ENCODE results near the gene FHIT.

Gene FHIT

GRCh38 chr3:60617188-60617587, 634.1 kb downstream of the FHIT start:
- DNase-seq (ENCODE audit: low spot score), result no peak
- no peak overlapping the region for H3K27ac ChIP-seq
- TF ChIP-seq CTCF (conservative IDR thresholded peaks at IDR 0.05; ENCODE audit: low read depth), result no peak
- ChIA-PET POLR2A (ENCODE audit: low non-redundant PET) (no interaction called here), CTCF (no interaction called here)

DNA sequence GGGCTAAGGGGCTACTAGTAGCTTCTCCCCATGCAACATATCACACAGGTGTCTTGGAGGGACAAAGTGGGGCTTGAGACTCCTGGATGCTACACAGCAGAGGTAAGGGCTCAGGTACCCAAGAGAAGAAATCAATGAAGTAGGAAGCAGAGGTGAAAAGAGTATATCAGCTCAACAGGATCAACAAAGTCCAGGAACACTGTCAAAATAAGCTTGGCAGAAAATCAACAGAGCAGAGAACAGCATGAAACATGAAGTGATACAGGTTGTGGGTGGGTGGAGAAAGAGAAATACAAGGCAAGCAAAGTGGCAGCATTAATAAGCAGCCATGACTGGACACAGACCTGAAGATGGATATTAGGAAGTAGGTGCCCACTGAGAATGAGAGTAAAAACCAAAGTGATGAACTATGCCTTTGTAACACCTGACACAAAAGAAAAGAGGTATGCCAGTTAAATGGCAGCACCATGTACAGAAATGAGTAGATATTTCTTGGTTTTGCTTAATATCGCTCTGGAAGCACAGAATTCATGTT, 637.4 kb downstream of the FHIT start:
- no peak for DNase-seq (ENCODE audit: low spot score)
- POLR2A ChIA-PET (ENCODE audit: low non-redundant PET), result no interaction called here
- TF ChIP-seq CTCF (conservative IDR thresholded peaks at IDR 0.05; ENCODE audit: low read depth), result no peak
- CTCF ChIA-PET, result no interaction called here
- no peak overlapping the region for H3K27ac ChIP-seq

DNA sequence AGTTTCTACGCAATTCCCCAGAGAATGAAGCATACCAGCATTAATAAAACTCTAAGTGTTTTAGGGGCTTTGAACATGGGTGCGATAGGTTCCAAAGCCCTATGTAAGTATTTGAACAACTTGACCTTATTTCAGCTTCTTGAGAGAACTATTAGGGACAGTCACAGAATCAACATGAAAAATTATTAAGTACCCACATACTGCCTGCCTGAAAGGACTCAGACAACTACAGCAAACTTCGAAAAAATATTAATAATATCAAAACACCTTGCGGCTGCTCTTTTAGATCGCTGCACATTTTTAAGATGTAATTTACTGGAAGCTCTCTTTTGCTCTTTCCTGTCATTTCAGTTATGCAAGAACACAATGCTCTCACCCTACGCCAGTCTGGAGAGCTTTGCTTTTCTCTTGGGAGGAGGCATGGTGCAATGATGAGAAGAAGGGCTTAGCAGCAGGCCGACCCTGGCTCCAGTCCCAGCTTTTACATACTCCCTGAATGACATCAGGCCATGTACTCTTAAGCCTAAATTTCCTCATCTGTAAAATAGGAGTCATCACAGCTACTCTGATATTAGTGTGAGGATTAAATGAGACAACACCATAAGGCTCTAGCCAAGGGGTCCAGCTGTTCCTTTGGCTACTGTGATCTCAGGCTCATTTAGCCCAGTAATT, 640.7 kb downstream of the FHIT start:
- ChIA-PET POLR2A (ENCODE audit: low non-redundant PET) (no interaction called here), CTCF (no interaction called here)
- no peak for DNase-seq (ENCODE audit: low spot score)
- H3K27ac ChIP-seq, result no peak overlapping the region
- no peak for TF ChIP-seq CTCF (conservative IDR thresholded peaks at IDR 0.05; ENCODE audit: low read depth)

DNA sequence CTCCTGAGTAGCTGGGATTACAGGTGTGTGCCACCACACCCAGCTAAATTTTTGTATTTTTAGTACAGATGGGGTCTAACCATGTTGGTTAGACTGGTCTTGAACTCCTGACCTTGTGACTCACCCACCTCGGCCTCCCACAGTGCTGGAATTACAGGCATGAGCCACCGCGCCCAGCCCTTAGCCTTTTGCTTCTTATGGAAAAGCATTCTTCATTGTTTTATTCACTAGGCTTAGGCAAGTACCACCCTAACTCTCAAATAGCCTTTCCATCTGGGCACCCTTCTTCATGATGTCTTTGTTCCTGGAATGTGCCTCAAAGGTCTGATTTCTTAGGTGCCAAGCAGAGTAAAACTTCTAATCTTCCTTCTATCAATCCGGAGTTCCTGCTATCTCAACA, 641.8 kb downstream of the FHIT start:
- ChIA-PET POLR2A (ENCODE audit: low non-redundant PET) (no interaction called here), CTCF (no interaction called here)
- H3K27ac ChIP-seq, result no peak overlapping the region
- no peak for DNase-seq (ENCODE audit: low spot score)
- TF ChIP-seq CTCF (conservative IDR thresholded peaks at IDR 0.05; ENCODE audit: low read depth), result no peak

- no peak for DNase-seq (ENCODE audit: low spot score)
- no peak for TF ChIP-seq CTCF (conservative IDR thresholded peaks at IDR 0.05; ENCODE audit: low read depth)
- CTCF ChIA-PET, result no interaction called here
Measured at GRCh38 chr3:60603860-60604259, 647.4 kb downstream of the FHIT start.

GRCh38 chr3:60600848-60601247, 650.4 kb downstream of the FHIT start:
- ChIA-PET POLR2A (ENCODE audit: low non-redundant PET) (no interaction called here), CTCF (no interaction called here)
- no peak overlapping the region for H3K27ac ChIP-seq
- no peak for TF ChIP-seq CTCF (conservative IDR thresholded peaks at IDR 0.05; ENCODE audit: low read depth)
- DNase-seq (ENCODE audit: low spot score), result no peak

More at GRCh38 chr3:60603860-60604259, 647.4 kb downstream of the FHIT start:
- H3K27ac ChIP-seq, result no peak overlapping the region
- POLR2A ChIA-PET (ENCODE audit: low non-redundant PET), result no interaction called here
